22Rv1 (cell line): ENCODE data around the gene CYB561D2.

Experiments used
- CTCF ChIP-seq: fragments of 450-650 bp; IDR thresholded peaks from 2 replicates; pipeline ENCODE4 v1.5.1; 2017; ENCODE audit warnings: mild to moderate bottlenecking
- ZFX ChIP-seq: fragments of 450-650 bp; IDR thresholded peaks from 2 replicates; pipeline ENCODE4 v1.6.1; 2017; ENCODE audit warnings: antibody characterized with exemption, borderline replicate concordance

DNA sequence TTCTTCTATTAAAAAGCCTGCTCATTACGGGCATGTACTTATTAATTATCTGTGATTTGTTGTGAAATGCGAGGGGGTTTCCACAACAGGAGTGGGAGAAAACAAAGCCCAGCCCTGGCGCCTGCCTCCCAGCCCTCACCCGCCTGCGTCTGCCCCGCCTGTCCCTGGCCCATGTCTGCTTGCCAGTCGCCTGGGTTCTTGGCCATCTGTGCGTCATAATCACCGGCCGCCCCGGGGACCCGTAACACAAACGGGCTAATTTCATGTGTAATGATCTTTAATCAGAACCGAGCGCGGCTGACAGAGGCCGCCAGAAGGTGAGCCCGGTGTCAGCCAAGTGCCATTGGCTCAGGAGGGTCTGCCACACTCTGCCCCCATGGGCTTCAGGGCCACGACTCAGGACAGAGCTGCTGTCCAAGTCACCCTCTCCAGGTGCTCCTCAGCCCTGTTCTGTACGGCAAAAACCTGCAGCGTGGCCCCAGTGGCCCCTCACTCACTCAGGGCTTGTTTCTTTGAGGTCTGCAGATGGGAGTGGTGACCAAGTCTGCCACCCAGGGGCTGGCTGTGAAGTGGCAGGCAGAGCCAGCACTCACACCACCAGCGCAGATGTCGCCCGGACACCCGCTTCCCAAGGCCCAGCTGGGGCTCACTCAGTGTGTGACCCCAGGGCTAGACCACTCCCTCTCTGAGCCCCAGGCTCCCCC is 37.5 kb downstream of the CYB561D2 start:
- peak; percentile 37 for TF ChIP-seq CTCF
- TF ChIP-seq ZFX: no peak
